NCI-H2171 (cell line): ENCODE results near the gene NUDT21.
"Not testable (repeated sequence)": the region's sequence is repeated elsewhere in the genome, so short reads cannot be mapped to it uniquely, and the experiment has no call there.

ENCODE experiments used
- DNase-seq: peaks from one replicate; lab custom pipeline; 2025; lab: John Stamatoyannopoulos, UW

NUDT21 gene

DNA sequence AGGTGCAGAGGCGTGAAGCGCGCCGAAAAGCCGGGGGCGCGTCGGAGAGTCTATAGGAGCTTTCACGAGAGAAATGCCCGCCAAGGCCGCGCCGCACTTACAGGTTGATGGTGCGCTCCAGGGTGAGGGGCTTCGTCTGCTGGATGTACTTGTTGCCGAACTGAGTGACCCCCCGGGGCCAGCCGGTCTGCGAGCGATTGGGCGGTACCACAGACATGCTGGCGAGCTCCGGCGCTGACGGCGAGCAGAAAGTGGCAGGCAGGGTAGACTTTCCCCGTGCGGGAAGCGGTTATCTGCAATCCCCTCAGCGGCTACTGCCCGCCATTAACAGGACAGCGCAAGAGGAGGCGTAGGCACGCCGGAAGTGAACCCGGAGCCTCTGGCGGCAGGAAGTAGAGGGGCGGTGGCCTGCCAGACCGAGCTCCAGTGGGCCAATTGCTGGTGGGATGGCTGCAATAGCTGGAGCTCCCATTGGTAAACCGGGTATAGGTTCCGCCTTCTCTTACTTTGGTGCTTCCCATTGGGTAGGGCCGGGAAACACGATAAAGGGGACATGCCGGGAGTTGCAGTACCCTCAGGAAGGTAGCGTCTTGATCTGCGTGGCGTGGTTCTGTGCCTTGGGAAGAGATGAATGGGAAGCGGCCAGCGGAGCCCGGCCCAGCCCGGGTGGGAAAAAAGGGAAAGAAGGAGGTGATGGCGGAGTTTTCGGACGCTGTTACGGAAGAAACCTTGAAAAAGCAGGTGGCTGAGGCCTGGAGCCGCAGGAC is at the start of gene NUDT21, which contains the start of gene OGFOD1:
TSS of gene NUDT21 (minus strand) at position 347 of the 767 bp plus-strand sequence. CDS start at position 217, 130 bp downstream.
TSS of gene OGFOD1 (plus strand) at position 569 of the 767 bp plus-strand sequence. CDS start at position 628, 59 bp downstream.
- peak; percentile 91 for DNase-seq

DNA sequence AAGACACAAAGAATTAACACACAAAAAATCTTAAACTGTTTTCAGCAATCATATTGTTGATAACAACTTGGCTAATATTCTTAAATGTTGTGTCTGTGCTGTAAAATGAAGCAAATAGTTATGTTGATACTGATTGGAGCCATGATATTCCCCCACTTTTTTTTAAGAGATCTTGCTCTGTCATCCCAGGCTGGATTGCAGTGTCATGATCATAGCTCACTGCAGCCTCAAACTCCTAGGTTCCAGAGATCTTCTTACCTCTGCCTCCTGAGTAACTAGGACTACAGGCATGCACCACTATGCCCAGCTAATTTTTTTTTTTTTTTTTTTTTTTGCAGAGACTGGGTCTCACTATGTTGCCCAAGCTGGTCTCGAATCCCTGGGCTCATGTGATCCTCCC is 42.7 kb upstream of the NUDT21 start:
- DNase-seq: no peak

DNA sequence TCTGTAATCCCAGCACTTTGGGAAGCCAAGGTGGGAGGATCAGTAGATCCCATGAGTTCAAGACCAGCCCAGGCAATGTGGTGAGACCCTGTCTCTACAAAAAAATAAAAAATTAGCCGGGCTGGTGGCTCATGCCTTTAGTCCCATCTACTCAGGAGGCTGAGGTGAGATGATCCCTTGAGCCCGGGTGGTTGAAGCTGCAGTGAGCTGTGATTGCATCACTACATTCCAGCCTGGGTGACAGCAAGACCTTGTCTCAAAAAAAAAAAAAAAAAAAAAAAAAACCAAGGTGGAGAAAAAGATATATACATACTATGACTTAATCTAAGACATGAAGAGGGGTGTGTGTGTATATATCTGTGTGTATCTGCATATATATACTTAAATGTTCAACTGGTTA is 42.0 kb upstream of the NUDT21 start:
- no peak for DNase-seq

DNA sequence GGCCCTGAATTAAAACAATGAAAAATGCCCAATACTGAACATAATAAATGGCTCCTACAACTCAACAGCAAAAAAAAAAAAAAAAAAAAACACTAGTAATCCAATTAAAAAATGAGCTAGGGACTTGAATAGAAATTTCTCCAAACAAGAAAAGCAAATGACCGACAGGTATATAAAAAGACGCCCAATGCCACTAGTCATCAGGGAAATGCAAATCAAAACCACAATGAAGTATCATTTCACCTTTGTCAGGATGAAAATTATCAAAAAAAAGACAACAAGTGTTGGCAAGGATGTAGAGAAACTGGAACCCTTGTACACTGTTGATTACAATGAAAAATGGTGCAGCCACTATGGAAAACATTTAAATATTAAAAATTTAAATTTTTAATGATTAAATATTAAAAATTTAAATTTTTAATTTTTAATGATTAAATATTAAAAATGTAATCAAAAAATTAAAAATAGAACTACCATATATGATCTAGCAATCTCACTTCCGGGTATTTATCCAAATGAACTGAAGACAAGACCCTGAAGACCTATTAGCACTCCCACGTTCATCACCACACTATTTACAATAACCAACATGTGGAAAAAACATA is 40.6 kb upstream of the NUDT21 start:
- no peak for DNase-seq

DNA sequence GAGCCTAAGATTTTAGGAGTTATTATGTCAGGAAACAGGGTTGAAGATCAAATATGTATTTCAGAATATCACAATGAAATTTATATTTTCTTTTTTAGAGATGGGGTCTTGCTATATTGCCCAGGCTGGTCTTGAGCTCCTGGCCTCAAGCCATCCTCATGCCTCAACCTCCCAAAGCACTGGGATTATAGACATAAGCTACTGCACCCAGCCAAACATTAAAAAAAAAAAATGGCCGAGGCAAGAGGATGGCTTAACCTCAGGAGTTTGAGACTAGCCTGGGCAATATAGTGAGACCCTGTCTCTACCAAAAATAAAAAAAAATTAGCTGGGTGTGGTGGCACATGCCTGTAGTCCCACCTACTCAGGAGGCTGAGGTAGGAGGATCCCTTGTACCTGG is 37.7 kb upstream of the NUDT21 start:
- DNase-seq: not testable (repeated sequence)

DNA sequence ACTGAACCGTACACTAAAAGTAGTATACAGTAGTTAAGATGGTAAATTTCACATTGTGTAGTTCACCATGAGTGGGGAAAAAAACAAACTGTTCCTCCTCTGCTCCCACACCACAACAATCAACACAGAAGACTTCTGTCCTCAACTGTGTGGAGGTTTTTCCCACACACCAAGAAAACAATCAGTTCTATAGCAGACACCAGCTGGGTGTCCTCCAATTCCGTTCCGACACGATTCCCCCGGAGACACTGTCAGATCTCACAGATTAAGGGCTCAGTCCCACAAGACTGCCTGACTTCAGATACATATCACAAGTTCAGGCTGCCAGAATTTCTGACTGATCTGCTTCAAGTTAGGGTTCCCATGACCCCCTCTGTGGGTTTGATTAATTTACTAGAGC is 36.9 kb upstream of the NUDT21 start:
- peak; percentile 2 for DNase-seq

DNA sequence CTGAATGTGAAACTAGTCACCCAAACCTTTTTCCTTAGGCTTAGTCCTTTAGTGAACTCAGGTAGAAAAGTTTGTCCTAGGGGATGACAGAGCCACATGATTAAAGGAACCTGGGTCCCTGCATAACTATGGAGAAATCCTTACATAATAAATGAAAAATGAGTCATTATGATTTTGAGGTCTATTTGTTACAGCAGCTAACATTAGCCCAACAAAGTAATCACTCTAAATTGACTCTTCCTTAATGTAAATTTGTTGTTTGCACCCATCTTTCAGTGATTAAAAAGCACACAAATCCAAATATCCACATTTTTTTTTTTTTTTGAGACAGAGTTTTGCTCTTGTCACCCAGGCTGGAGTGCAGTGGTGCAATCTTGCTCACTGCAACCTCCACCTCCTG is 32.3 kb upstream of the NUDT21 start:
- no peak for DNase-seq

DNA sequence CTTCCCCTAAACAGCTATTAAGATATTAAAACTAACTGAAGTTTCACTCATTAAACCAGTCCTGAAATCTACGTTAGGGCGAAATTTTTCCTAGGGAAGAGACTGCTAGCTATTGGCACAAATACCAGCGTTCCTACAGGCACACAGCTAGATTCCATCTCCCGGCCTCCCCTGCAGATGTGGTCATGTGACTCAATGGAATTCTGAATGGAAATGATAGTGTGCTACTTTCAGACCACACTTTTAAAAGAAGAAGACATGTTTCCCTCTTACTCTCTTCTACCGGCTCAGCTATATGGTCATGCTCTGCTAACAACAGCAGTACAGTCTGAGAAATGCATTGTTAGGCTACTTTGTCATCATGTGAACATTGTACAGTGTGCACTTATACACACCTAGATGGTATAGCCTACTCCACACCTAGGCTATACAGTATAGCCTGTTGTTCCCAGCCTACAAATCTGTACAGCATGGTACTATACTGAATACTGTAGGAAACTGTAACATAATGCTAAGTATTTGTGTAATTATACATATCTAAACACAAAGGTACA is 31.6 kb upstream of the NUDT21 start:
- no peak for DNase-seq

DNA sequence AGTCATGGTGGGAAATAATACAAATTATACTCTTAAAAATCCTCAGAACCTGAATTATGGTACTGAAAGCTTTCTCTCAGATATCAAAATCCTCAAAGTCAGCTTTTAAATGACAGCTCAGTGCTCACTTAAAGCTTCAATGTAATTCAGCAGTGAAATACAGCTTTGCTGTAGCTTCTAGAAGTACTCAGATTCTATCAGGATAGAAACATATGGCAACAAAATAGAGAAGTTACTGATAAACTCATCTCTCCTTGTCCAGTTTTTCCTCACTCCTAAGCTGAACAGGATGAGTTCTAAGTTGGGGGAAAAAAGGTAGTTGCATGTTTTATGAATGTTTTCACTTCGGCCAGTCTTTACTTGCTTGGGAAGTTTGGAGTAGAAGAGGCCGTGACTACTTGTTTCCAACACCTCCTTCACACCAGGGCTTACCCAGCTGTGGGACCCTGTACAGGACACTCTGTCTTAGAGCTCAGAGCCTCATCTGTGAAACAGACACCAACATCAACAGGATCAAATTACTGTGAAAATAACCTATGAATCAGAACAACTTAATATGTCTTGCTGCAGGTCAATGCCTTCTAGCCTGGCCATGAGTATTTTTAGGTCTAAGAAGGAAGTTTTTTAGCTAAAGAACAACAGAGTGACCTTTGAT is 30.5 kb upstream of the NUDT21 start:
- DNase-seq: no peak

DNA sequence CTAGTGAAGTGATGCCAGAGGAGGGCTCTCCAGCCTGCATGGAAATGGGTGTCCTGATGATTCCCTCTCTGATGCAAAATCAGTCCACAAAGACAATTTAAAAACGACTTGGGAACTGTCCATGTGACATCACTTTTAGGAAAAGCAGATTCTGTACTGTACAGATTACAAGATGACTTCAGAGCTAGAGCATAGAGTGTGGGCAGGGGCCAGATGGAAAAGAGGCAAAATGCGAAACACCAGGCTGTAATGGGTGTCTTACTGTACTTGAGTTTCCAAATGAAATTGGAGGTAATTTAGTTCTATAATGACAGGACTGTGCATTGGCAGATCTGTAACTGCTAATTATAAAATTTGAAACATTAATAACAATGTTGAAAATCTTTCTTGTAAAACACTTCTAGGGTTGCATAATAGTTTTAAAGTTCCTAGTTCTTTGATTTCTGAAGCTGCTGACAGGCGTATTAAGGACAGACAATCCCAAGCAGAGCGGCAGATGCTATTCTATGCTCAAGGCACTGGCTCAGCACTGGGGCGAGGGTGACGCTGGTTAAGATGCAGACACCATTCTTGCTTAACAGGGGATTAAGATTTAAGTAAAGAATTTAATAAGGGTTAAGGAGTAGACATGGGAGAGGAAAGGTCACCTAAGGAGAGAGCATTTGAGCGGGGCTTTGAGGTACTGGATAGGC is 29.8 kb upstream of the NUDT21 start:
- DNase-seq: no peak

DNA sequence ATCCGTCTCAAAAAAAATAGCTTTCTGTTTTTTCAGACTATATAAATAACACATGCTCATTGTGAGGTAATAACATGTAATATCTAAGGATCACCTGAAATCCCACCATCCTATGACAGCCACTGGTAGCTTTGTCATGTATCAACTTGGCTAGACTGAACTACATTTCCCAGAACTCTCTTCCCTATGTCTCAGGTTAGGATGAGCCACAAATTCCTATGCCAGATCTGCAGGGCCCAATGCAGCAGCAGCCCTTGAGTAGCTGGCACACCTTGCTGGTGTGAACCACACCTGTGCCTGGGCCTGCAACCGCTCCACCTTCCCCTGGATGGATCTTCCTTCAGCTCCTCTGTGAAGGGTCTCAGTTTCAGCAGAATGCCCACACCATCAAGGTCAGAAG is 28.3 kb upstream of the NUDT21 start:
- DNase-seq: no peak

DNA sequence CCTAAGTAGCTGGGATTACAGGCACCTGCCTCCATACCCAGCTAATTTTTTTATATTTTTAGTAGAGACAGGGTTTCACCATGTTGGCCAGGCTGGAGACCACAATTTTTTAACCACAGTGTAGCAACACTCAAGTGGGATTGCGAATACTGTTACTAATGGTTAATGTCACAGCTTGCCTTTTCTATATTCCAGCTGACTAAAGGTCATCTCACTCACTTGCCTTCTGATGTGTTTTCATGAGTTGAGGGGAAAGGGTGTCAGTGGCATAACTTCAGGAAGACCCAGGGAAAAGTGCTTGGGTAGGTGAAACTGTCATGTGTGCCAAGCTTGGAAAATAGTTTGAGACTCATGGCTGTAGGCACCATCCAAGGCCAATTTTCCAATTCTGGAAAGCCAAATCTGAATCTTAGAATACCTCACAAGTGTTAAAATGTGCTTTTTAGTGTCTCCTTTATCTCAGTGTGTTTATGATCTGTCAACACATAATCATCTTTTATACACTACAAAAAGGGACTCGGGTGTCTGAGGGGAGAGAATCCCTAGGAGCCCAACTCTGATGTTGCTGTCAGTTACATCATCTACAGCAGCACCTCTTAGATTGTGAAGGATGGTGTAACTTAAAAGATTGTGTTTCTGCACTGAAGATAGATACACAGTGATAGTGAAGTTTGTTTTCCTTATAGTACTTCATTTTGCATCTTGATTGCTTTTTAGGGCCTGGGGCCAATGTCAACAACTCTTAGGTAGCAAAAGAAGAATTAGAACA is 27.3 kb upstream of the NUDT21 start:
- no peak for DNase-seq

DNA sequence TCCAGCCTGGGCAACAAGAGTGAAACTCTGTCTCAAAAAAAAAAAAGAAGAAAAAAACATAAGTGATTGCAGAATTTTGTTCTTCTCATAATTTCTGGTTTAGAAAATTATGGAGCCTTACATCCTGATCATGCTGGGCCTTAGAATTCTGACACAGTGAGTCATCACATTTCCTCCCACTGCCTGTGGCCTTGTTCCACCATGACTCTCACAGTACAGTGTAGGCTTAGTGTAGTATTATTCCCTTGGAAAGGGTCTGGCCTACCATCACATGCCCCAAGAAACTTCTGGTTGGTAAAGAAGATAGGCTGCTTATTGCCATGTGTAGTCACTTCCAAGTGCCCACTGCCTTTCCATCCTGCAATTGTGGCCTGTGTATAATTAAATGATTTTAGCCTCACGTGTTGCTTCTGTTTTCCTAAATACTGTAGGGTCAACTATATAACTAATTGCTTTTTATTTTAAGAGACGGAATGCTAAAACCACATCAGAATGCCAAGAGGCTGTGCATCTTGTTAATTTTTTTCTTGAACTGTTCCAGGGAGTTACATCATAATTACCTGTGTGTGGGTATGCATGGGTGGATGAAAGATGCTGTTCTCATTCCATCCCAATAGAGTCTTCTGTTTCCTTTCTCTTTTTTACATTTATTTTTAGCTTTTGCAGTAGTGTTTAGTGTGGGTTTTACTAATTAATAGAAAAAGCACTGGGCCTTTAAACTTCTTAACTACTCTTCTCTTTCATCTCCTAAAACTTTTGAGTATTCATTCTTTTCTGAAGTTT is 26.2 kb upstream of the NUDT21 start:
- no peak for DNase-seq

DNA sequence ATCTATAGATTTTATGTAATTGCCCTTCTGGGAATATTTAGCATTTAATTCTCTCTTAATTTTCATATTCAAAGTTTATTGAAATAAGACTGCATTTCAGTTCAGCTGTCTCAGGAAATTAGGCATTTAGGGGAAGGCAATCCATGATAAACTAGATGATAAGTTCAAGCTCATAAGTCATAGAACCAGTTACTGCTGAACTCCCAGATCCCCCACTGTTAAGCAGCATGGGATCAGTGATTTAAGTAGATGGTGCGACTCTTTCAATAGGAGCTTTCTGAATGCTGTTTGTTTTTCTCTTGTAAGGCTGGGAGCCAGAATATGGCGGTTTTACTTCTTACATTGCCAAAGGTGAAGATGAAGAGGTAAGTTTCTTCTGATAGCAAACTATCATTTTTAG is 24.1 kb upstream of the NUDT21 start:
- DNase-seq: no peak

DNA sequence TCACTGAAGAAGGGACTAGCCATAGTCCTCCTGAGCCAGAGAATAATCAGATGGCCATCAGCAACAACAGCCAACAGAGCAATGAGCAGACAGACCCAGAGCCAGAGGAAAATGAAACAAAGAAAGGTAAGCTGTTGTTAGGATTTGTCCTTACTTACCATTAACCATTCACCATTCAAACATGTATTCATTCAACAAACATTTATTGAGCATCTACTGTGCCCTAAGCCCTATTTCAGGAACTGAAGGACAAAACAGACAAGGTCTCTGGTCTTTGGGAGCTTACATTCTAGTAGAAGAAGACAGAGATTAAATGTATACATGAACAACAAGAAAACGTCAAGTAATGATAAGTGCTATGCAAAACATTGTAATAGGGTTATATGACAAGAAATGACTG is 19.5 kb upstream of the NUDT21 start:
- no peak for DNase-seq

DNA sequence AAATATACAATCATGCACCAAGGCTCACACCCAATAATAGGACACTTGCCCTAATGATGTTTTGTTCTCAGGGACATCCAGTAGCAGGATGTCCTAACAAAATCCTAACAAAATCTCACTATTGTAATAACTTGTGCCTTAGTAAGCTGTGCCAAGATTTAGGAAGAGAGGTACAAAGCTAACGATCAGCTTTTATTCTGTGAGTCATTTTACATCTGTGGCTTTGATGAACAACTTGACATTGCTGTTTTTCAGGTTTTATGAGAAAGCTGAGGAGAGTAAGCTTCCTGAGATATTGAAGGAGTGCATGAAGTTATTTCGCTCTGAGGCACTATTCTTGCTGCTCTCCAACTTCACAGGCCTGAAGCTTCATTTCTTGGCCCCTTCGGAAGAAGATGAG is 19.1 kb upstream of the NUDT21 start:
- no peak for DNase-seq

DNA sequence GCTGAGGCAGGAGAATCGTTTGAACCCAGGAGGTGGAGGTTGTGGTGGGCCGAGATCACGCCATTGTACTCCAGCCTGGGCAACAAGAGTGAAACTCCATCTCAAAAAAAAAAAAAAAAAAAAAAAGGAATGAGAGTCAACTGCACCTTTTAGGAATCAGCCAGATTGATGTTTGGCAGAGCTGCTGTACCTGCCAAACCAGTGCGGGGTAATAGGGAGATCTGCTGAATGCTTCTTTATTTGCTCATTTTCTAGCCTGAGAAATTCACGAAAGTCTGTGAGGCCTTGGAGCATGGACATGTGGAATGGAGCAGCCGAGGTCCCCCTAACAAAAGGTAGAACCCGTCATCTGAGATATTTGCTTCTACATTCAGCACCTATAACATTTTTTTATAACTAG is 18.6 kb upstream of the NUDT21 start:
- DNase-seq: no peak

DNA sequence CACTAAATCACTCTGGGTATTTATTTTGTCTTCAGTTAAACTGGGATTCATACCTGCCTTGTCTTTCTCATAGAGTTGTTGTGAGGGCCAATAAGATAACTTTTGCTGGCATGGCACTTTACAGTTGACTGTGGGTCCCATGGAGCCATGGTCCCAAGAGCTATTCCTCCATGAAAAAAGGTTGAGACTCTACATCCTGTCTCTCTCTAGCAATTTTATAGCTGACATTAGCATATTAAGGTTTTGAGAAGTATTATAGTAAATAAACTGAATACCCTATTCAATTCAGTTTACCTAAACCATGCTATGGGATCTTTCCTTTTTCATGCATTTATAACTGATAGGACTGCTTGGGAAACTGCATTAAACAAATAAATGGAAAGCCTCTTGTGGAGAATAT is 17.7 kb upstream of the NUDT21 start:
- DNase-seq: no peak

DNA sequence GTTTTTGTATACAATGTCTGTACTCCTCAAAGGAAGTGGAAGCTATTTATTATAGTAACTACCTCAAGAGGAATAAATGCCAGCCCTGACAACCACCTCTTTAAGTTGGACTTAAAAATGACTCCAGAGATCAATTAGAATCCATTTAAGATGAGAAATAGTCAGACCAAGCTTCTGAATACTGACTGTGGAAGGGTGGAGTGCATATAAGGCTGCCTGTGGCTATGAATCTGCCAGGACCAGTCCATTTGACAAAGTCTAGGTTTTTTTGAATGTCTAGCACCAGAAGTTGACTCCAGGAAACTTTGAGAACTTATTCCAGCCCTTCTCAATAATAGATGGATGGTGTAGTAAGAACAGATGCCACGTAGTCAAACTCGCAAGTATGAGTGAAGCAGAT is 15.2 kb upstream of the NUDT21 start:
- no peak for DNase-seq

DNA sequence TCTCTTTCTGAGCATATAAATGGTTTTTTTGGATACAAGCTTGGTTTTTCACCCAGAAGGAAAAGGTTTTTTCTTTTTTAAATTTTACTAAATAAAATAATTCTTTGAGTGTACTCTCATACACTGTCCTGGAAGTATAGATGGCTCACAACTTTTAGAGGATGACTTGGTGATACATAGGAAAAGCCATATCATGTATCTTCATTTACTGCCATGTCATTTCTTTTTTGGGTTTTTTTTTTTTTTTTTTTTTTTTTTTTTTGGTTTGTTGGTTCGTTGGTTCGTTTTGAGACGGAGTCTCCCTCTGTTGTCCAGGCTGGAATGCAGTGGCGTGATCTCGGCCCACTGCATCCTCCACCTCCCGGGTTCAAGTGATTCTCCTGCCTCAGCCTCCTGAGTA is 12.0 kb upstream of the NUDT21 start:
- DNase-seq: no peak
